WTC11 (cell line): Measurements from ENCODE around the gene CTTNBP2. TPM values are rescaled to one million over a fixed set of nuclear protein-coding genes. Genes with fewer than 3 reads are reported as not detected.

ENCODE experiments used
- ATAC-seq: fragments of 200-7000 bp; cut with Tn5 transposase; 2 replicates; pipeline ENCODE4 v1.10.0; 2021; ENCODE audit warnings: mild to moderate bottlenecking, moderate library complexity
- CTCF ChIA-PET: fragments of 300-600 bp; sonication (Branson Sonifier 250); formaldehyde crosslinking; loops from one replicate; lab custom pipeline; 2021; ENCODE audit warnings: antibody characterized with exemption; lab: Charles Lee
- POLR2A ChIA-PET: fragments of 350-600 bp; sonication (Branson Sonifier 250); formaldehyde crosslinking; loops from one replicate; lab custom pipeline; 2021; ENCODE audit warnings: antibody characterized with exemption; lab: Charles Lee
- DNase-seq: peaks from one replicate; pipeline ENCODE4 v3.0.0; 2021; ENCODE audit warnings: low spot score
- H3K27ac Mint-ChIP-seq: 2 replicates; pipeline ENCODE4 v1.8.0; 2021; ENCODE audit warnings: mixed read lengths
- H3K27me3 Mint-ChIP-seq: 2 replicates; pipeline ENCODE4 v1.8.0; 2021; ENCODE audit warnings: low read depth, mild to moderate bottlenecking, moderate library complexity, mixed read lengths
- H3K36me3 Mint-ChIP-seq: 2 replicates; pipeline ENCODE4 v1.8.0; 2021; ENCODE audit warnings: mixed read lengths
- H3K4me1 Mint-ChIP-seq: 2 replicates; pipeline ENCODE4 v1.8.0; 2022; ENCODE audit warnings: mixed read lengths
- H3K4me3 Mint-ChIP-seq: 2 replicates; pipeline ENCODE4 v1.8.0; 2021; ENCODE audit warnings: mild to moderate bottlenecking, moderate library complexity, mixed read lengths
- H3K9me3 Mint-ChIP-seq: 2 replicates; pipeline ENCODE4 v1.8.0; 2021; ENCODE audit warnings: mixed read lengths
- CBFB ChIP-seq: sonication (generic); formaldehyde crosslinking; IDR thresholded peaks from 2 replicates; pipeline ENCODE4 v1.8.1; 2022; ENCODE audit warnings: mild to moderate bottlenecking, low read depth, missing genetic modification reagents
- ETV6 ChIP-seq: sonication (generic); formaldehyde crosslinking; IDR thresholded peaks from 2 replicates; pipeline ENCODE4 v1.8.1; 2022; ENCODE audit warnings: mild to moderate bottlenecking, missing genetic modification reagents
- FOXJ3 ChIP-seq: sonication (generic); formaldehyde crosslinking; IDR thresholded peaks from 2 replicates; pipeline ENCODE4 v1.9.0; 2021; ENCODE audit warnings: missing genetic modification reagents, mild to moderate bottlenecking, borderline replicate concordance
- IRF2 ChIP-seq: sonication (generic); formaldehyde crosslinking; IDR thresholded peaks from 2 replicates; pipeline ENCODE4 v1.8.0; 2022; ENCODE audit warnings: low read depth, missing genetic modification reagents, borderline replicate concordance
- MYBL2 ChIP-seq: sonication (generic); formaldehyde crosslinking; IDR thresholded peaks from 2 replicates; pipeline ENCODE4 v1.8.1; 2023; ENCODE audit warnings: mild to moderate bottlenecking, moderate library complexity, missing genetic modification reagents
- NFYB ChIP-seq: sonication (generic); formaldehyde crosslinking; conservative IDR thresholded peaks from 2 replicates; pipeline ENCODE4 v1.8.0; 2022; ENCODE audit warnings: low read depth, missing genetic modification reagents
- PRRX2 ChIP-seq: fragments of 250-450 bp; sonication (Bioruptor Pico); IDR thresholded peaks from 2 replicates; pipeline ENCODE4 v1.8.0; 2021; ENCODE audit warnings: mild to moderate bottlenecking
- TCF7 ChIP-seq: sonication (generic); formaldehyde crosslinking; IDR thresholded peaks from 2 replicates; pipeline ENCODE4 v1.8.0; 2022; ENCODE audit warnings: mild to moderate bottlenecking, low read depth, missing genetic modification reagents, moderate library complexity
- TEAD4 ChIP-seq: sonication (generic); formaldehyde crosslinking; IDR thresholded peaks from 2 replicates; pipeline ENCODE4 v1.8.0; 2022; ENCODE audit warnings: mild to moderate bottlenecking, missing genetic modification reagents
- ZNF263 ChIP-seq: sonication (generic); formaldehyde crosslinking; IDR thresholded peaks from 2 replicates; pipeline ENCODE4 v1.8.1; 2022; ENCODE audit warnings: low read depth, mild to moderate bottlenecking, moderate library complexity, missing genetic modification reagents
- ZNF671 ChIP-seq: fragments of 250-450 bp; sonication (Bioruptor Pico); IDR thresholded peaks from 2 replicates; pipeline ENCODE4 v1.8.0; 2021; ENCODE audit warnings: mild to moderate bottlenecking
- total RNA-seq: library from RNA; stranded (reverse); gene quantifications from 3 replicates; pipeline ENCODE4 v1.2.3, GENCODE V29; 2021
- TF ChIP-seq, protein P1 (sequence below): sonication (generic); formaldehyde crosslinking; IDR thresholded peaks from 2 replicates; pipeline ENCODE4 v1.8.0; 2023; ENCODE audit warnings: missing genetic modification reagents, mild to moderate bottlenecking, borderline replicate concordance
- TF ChIP-seq, protein P2 (sequence below): sonication (generic); formaldehyde crosslinking; IDR thresholded peaks from 2 replicates; pipeline ENCODE4 v1.8.1; 2023; ENCODE audit warnings: mild to moderate bottlenecking, missing genetic modification reagents, moderate library complexity
- TF ChIP-seq, protein P3 (sequence below): sonication (generic); formaldehyde crosslinking; IDR thresholded peaks from 2 replicates; pipeline ENCODE4 v1.8.1; 2022; ENCODE audit warnings: mild to moderate bottlenecking, moderate library complexity, missing genetic modification reagents
- TF ChIP-seq, protein P4 (sequence below): sonication (generic); formaldehyde crosslinking; IDR thresholded peaks from 2 replicates; pipeline ENCODE4 v1.8.0; 2023; ENCODE audit warnings: missing genetic modification reagents

The CTTNBP2 gene
- total RNA-seq, 1 experiment from 2014 or later, result 22.1 TPM

DNA sequence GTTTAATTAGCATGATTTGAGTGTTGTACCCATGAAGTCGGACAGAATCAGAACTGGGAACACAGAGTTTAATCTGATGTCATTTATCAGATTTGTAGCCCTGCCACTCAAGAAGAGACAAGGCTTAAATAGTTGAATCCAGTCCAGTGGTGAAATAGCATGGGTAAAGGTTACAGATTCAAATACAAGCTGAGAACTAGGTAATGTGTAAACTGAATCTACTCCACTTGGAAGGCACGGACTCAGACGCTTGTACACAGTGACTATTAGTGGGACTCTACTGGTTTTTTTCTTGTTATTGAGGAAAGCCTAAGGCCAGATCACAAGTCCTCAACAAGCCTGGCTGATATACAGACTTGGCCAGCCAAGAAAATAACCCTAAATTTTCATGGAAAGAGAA is 142.9 kb downstream of the CTTNBP2 start (continued):
- TF ChIP-seq, protein P1, sequence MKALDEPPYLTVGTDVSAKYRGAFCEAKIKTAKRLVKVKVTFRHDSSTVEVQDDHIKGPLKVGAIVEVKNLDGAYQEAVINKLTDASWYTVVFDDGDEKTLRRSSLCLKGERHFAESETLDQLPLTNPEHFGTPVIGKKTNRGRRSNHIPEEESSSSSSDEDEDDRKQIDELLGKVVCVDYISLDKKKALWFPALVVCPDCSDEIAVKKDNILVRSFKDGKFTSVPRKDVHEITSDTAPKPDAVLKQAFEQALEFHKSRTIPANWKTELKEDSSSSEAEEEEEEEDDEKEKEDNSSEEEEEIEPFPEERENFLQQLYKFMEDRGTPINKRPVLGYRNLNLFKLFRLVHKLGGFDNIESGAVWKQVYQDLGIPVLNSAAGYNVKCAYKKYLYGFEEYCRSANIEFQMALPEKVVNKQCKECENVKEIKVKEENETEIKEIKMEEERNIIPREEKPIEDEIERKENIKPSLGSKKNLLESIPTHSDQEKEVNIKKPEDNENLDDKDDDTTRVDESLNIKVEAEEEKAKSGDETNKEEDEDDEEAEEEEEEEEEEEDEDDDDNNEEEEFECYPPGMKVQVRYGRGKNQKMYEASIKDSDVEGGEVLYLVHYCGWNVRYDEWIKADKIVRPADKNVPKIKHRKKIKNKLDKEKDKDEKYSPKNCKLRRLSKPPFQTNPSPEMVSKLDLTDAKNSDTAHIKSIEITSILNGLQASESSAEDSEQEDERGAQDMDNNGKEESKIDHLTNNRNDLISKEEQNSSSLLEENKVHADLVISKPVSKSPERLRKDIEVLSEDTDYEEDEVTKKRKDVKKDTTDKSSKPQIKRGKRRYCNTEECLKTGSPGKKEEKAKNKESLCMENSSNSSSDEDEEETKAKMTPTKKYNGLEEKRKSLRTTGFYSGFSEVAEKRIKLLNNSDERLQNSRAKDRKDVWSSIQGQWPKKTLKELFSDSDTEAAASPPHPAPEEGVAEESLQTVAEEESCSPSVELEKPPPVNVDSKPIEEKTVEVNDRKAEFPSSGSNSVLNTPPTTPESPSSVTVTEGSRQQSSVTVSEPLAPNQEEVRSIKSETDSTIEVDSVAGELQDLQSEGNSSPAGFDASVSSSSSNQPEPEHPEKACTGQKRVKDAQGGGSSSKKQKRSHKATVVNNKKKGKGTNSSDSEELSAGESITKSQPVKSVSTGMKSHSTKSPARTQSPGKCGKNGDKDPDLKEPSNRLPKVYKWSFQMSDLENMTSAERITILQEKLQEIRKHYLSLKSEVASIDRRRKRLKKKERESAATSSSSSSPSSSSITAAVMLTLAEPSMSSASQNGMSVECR (CRISPR knock-in tag), result no peak
- TF ChIP-seq IRF2 (CRISPR knock-in tag) (no peak), ZNF671 (CRISPR knock-in tag) (no peak)

DNA sequence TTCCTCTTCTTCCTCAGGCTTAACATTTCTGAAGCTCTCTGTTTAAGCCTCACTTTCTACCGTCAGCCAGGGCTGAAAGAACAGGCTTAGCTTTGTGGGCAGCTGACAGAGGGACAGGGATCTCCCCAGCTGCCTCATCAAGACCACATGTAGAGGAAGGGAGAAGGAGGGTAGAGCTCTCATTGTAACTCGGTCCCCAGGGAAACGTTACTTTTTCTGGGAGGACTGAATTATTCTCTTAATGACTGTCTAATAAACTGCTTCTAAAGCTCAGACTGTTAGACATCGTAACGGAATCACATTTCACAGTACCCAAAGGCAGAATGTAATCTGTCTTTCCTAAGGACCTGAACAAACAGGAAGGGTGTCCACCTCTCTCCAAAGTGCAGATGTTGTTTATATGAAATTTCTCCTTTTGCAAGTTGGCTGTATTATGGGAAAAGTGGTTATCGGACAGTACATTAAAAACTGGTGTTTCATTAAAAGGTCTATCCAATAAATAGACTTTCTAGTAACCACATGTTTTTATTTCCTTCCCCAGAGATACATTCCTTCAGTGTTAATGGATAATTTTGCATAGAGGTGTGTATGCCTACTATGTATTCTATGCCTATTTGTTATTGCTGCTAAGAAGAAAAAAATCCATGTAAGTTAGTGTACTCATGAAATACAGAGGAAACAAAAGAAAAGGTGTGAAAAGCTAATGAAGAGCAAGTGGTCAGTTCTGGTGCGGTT is 144.2 kb downstream of the CTTNBP2 start:
- Mint-ChIP-seq H3K27ac (no peak overlapping the region), H3K4me3 (no peak overlapping the region), H3K27me3 (no peaks in the 10 kb centered on the region), H3K36me3 (peaks cover 31% of the 10 kb centered on the region), H3K9me3 (no peaks in the 10 kb centered on the region)
- CTCF ChIA-PET, result interaction anchor here (0.9 kb wide), 1 partner anchor 60 kb away, joined by 3 read pairs; no protein-coding TSS in a partner anchor
- no peak for ATAC-seq
- POLR2A ChIA-PET, result no interaction called here
- TF ChIP-seq, protein P1 (CRISPR knock-in tag), result no peak
- TF ChIP-seq PRRX2 (no peak), ZNF263 (CRISPR knock-in tag) (no peak), NFYB (CRISPR knock-in tag) (no peak)
- TF ChIP-seq, all 79 proteins: peak for 0
- DNase-seq, result no peak
- 0 out of 2 replicates have a peak, but pooled peaks cover 4% of the 10 kb centered on the region for H3K4me1 Mint-ChIP-seq

DNA sequence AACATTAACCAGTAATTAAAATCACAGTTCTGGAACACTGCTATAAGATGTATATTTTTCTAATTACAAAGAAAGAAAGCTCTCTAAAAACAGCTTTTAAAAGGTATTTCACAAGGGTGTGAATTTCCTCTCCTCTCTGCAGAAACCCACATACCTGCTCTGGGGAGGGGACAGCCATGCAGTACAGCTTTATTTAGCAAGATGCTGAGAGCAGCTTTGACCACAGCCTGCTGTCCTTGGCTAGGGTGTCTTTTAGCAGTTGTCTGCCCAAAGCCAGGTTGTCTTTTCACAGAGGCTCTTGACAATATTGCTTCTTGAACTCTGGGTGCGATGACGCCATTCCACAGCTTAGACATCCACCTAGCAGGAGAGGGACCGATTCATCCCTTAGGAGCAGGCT is 148.3 kb downstream of the CTTNBP2 start:
- POLR2A ChIA-PET, result no interaction called here
- CTCF ChIA-PET, result no interaction called here
- H3K4me1 Mint-ChIP-seq, result no peaks in the 10 kb centered on the region
- ATAC-seq, result no peak
- DNase-seq, result no peak
- H3K27ac Mint-ChIP-seq, result no peak overlapping the region
- peaks cover 15% of the 10 kb centered on the region for H3K36me3 Mint-ChIP-seq
- no peaks in the 10 kb centered on the region for H3K27me3 Mint-ChIP-seq
- TF ChIP-seq TEAD4, result no peak
- TF ChIP-seq MYBL2 (CRISPR knock-in tag), result no peak
- TF ChIP-seq FOXJ3, result no peak
- TF ChIP-seq TCF7 (CRISPR knock-in tag), result no peak
- TF ChIP-seq CBFB (CRISPR knock-in tag), result no peak
- TF ChIP-seq, protein P2, sequence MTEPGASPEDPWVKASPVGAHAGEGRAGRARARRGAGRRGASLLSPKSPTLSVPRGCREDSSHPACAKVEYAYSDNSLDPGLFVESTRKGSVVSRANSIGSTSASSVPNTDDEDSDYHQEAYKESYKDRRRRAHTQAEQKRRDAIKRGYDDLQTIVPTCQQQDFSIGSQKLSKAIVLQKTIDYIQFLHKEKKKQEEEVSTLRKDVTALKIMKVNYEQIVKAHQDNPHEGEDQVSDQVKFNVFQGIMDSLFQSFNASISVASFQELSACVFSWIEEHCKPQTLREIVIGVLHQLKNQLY (CRISPR knock-in tag), result no peak
- TF ChIP-seq ETV6 (CRISPR knock-in tag), result no peak
- TF ChIP-seq, protein P3, sequence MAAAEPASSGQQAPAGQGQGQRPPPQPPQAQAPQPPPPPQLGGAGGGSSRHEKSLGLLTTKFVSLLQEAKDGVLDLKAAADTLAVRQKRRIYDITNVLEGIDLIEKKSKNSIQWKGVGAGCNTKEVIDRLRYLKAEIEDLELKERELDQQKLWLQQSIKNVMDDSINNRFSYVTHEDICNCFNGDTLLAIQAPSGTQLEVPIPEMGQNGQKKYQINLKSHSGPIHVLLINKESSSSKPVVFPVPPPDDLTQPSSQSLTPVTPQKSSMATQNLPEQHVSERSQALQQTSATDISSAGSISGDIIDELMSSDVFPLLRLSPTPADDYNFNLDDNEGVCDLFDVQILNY, result no peak
- TF ChIP-seq, protein P4, sequence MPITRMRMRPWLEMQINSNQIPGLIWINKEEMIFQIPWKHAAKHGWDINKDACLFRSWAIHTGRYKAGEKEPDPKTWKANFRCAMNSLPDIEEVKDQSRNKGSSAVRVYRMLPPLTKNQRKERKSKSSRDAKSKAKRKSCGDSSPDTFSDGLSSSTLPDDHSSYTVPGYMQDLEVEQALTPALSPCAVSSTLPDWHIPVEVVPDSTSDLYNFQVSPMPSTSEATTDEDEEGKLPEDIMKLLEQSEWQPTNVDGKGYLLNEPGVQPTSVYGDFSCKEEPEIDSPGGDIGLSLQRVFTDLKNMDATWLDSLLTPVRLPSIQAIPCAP, result no peak
- TF ChIP-seq ZNF263 (CRISPR knock-in tag), result no peak
- no peaks in the 10 kb centered on the region for H3K9me3 Mint-ChIP-seq
- no peak overlapping the region for H3K4me3 Mint-ChIP-seq
